Choroid plexus epithelial cell (primary cell): ENCODE data around the gene BCL11B.
A peak's percentile ranks its signal among the peaks of the same experiment; 100 is the strongest.

ENCODE experiments used
- DNase-seq: peaks from one replicate; pipeline ENCODE4 v3.0.0-alpha.2; 2010; ENCODE audit warnings: low read depth
- H3K4me3 ChIP-seq: 2 replicates; pipeline ENCODE4 v1.5.1; 2011; ENCODE audit warnings: low read depth, mild to moderate bottlenecking, control low read depth, low read length, moderate library complexity
- CTCF ChIP-seq: conservative IDR thresholded peaks from 2 replicates; pipeline ENCODE4 v1.5.1; 2011; ENCODE audit warnings: low read depth, mild to moderate bottlenecking, control low read depth, inconsistent platforms, low read length, moderate library complexity

BCL11B gene

GRCh38 chr14:99127651-99128167, 144.3 kb downstream of the BCL11B start:
- no peak for TF ChIP-seq CTCF
- peak; percentile 1 for DNase-seq
- H3K4me3 ChIP-seq, result no peak overlapping the region

DNA sequence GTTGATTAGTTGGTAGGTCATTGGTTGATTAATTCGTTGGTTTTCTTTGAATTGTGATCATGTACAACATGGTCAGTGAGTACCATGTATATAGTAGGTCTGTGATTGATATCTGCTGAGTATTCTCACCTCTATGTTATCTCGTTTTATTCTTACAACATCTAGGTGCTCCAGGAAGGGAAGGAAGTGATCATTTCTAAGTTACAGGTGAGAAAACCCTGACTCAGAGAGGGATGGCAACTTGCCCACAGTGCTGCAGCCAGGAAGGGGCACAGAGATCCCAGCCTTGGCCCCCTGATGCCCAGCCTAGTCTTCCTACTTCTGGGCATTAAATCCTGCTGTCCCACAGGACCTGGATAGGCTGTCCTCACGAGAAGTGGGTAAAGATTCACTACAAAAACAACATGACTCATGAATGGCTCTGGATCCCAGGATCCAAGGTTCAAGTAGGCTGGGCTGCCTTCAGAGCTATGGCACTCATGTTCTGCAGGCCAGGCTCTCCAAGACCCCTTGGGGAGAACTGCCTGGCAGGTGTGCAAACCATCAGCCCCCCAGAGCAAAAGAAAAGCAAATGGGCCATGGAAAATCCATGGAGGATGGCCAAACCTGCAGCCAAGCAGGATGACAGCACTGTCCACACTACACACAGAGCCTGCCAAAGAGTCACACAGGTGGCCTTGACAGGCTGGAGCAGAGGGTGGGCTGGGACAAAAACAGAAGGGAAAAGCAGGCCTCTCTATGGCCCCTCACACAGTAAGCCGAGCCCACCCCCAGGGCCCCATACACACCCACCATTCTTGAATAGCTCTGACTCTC, 146.2 kb downstream of the BCL11B start:
- TF ChIP-seq CTCF, result no peak
- no peak overlapping the region for H3K4me3 ChIP-seq
- no peak for DNase-seq

GRCh38 chr14:99125113-99125512, 146.9 kb downstream of the BCL11B start:
- DNase-seq, result no peak
- no peak for TF ChIP-seq CTCF
- no peak overlapping the region for H3K4me3 ChIP-seq

DNA sequence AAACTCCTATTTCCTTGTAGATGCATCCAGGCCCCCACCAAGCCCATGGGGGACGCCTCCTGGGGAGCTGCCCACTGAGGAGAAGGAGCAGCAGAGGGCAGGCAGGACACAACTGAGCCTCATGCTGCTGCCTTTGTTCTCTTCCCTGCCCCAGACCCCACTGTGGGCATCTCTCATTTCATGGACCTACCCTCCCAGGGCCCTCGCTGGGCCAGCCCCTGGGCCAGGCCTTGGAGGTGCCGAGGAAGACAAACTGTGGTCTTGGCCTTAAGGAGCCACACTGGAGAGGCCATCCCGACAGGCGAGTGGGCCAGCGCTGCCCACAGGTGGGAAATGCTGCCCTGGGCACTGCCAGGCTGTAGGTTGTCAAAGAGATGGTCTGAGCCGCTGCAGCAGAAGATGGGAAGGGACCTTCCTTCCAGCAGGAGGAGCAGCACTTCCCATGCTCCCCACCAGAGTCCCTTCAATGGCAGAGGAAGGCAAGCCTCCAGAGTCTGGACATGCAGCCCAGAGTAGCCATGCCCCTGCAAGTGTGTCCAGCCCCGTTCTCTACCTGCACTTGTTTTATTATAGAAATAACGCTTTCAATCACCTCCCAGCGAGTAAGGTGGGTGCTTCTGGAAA, 147.4 kb downstream of the BCL11B start:
- H3K4me3 ChIP-seq, result no peak overlapping the region
- no peak for TF ChIP-seq CTCF
- DNase-seq, result no peak

- no peak for DNase-seq
- no peak overlapping the region for H3K4me3 ChIP-seq
- TF ChIP-seq CTCF, result no peak
Observed at GRCh38 chr14:99123208-99123870, 148.7 kb downstream of the BCL11B start.

DNA sequence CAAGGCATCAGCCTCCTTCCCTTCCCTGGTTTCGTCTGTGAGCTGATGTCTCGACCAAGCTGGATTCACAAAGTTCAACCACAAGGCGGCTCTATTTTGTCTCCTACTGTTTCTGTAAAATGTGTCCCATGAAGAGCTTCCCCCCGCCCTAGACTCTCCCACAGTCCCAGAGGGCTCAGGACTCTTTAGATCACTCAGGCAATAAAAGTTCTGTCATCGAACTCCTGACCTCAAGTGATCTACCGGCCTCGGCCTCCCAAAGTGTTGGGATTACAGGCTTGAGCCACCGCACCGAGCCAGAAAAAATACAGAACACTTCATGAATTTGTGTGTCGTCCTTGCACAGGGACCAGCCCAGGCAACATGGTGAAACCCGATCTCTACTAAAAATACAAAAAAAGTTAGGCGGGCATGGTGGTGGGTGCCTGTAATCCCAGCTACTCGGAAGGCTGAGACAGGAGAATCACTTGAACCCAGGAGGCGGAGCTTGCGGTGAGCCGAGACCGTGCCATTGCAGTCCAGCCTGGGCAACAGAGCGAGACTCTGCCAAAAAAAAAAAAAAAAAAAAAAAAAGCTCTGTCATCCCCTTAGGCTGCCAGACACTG, 149.4 kb downstream of the BCL11B start:
- no peak for DNase-seq
- H3K4me3 ChIP-seq, result no peak overlapping the region
- no peak for TF ChIP-seq CTCF
